Airway epithelial cell (primary cell): ENCODE data around the gene CGB3. TPM values are rescaled to one million over a fixed set of nuclear protein-coding genes. Genes with fewer than 3 reads are reported as not detected.

Experiments used
- total RNA-seq: library from RNA; depleted of rRNA; stranded (reverse); fragments of >200 nt; gene quantifications from 2 replicates; pipeline ENCODE4 v1.2.3, GENCODE V29; 2015

The CGB3 gene
- not detected in 2 replicates for total RNA-seq

GRCh38 chr19:49024233-49024632, at the start of gene CGB3:
Gene CGB3, minus strand, starts transcription at chr19:49024333. Its CDS starts 362 bp downstream, at chr19:49023971.

GRCh38 chr19:49064768-49065611, 40.9 kb upstream of the CGB3 start, which contains the start of gene NTF4:
Gene NTF4, minus strand, starts transcription at chr19:49064818. Its CDS starts 2,821 bp downstream, at chr19:49061997.

GRCh38 chr19:49057636-49058234, 33.6 kb upstream of the CGB3 start, which contains the start of gene CGB7:
Gene CGB7, minus strand, starts transcription at chr19:49057749. Its CDS starts 2,374 bp downstream, at chr19:49055375.

GRCh38 chr19:49049011-49049410, 24.9 kb upstream of the CGB3 start, which contains the start of gene CGB8:
Gene CGB8, minus strand, starts transcription at chr19:49049111. Its CDS starts 372 bp downstream, at chr19:49048739.

GRCh38 chr19:49043548-49043947, 19.4 kb upstream of the CGB3 start, which contains the start of gene CGB5:
Gene CGB5, plus strand, starts transcription at chr19:49043848. Its CDS starts 362 bp downstream, at chr19:49044210.

GRCh38 chr19:49036815-49037214, 12.7 kb upstream of the CGB3 start, which contains the start of gene CGB1:
Gene CGB1, minus strand, starts transcription at chr19:49036895. Its CDS starts 184 bp downstream, at chr19:49036711.

GRCh38 chr19:49031642-49032301, 7.6 kb upstream of the CGB3 start, which contains the start of gene CGB2:
Gene CGB2, plus strand, starts transcription at chr19:49031890. Its CDS starts 206 bp downstream, at chr19:49032096.

GRCh38 chr19:49017041-49017665, 7.0 kb downstream of the CGB3 start, which contains the start of gene LHB:
Gene LHB, minus strand, starts transcription at chr19:49017091. Its CDS starts 10 bp downstream, at chr19:49017081.

GRCh38 chr19:48993175-48994034, 30.7 kb downstream of the CGB3 start, which contains the start of the genes GYS1 and RUVBL2:
Gene GYS1, minus strand, starts transcription at chr19:48993309. Its CDS starts 197 bp downstream, at chr19:48993112.
Gene RUVBL2, plus strand, starts transcription at chr19:48993887. Its CDS starts 25 bp downstream, at chr19:48993912.

Other genes with a start within 250 kb of the CGB3 start
- 43.5 and 69.6 TPM in 2 replicates for gene BCAT2, start 213.3 kb downstream of the CGB3 start, total RNA-seq
- gene HSD17B14, start 187.8 kb downstream of the CGB3 start, total RNA-seq = 1.1 and 2.4 TPM in 2 replicates
- 1.7 and 5.3 TPM in 2 replicates for gene PLEKHA4, start 155.7 kb downstream of the CGB3 start, total RNA-seq
- 25.3 and 25.5 TPM in 2 replicates for gene PPP1R15A, start 151.9 kb downstream of the CGB3 start, total RNA-seq
- not detected in 2 replicates for gene TULP2, start 125.6 kb downstream of the CGB3 start, total RNA-seq
- 186 and 191 TPM in 2 replicates for gene NUCB1, start 124.0 kb downstream of the CGB3 start, total RNA-seq
- gene DHDH, start 90.6 kb downstream of the CGB3 start, total RNA-seq = 0.33 and 1.1 TPM in 2 replicates
- 74.6 and 94.5 TPM in 2 replicates for gene BAX, start 69.5 kb downstream of the CGB3 start, total RNA-seq
- 788 and 1,050 TPM in 2 replicates for gene FTL, start 59.0 kb downstream of the CGB3 start, total RNA-seq
- 63.5 and 69.1 TPM in 2 replicates for gene GYS1, start 31.0 kb downstream of the CGB3 start, total RNA-seq
- 300 and 321 TPM in 2 replicates for gene RUVBL2, start 30.4 kb downstream of the CGB3 start, total RNA-seq
- not detected in 2 replicates for gene LHB, start 7.2 kb downstream of the CGB3 start, total RNA-seq
- 0.49 and 1.3 TPM in 2 replicates for gene CGB2, start 7.6 kb upstream of the CGB3 start, total RNA-seq
- 2.4 TPM in 1 of 2 replicates, not detected in the other for gene CGB1, start 12.6 kb upstream of the CGB3 start, total RNA-seq
- gene CGB5, start 19.5 kb upstream of the CGB3 start, total RNA-seq = not detected in 2 replicates
- 0.37 TPM in 1 of 2 replicates, not detected in the other for gene CGB8, start 24.8 kb upstream of the CGB3 start, total RNA-seq
- 0.23 and 2.3 TPM in 2 replicates for gene CGB7, start 33.4 kb upstream of the CGB3 start, total RNA-seq
- gene NTF4, start 40.5 kb upstream of the CGB3 start, total RNA-seq = 5.6 and 6.5 TPM in 2 replicates
- not detected in 2 replicates for gene KCNA7, start 48.4 kb upstream of the CGB3 start, total RNA-seq
- 208 and 217 TPM in 2 replicates for gene SNRNP70, start 61.1 kb upstream of the CGB3 start, total RNA-seq
- 10.3 and 10.5 TPM in 2 replicates for gene LIN7B, start 90.0 kb upstream of the CGB3 start, total RNA-seq
- gene C19orf73, start 94.8 kb upstream of the CGB3 start, total RNA-seq = 4.0 and 11.2 TPM in 2 replicates
- 9.9 and 12.8 TPM in 2 replicates for gene PPFIA3, start 95.2 kb upstream of the CGB3 start, total RNA-seq
- not detected in 2 replicates for gene HRC, start 131.1 kb upstream of the CGB3 start, total RNA-seq
- gene TRPM4, start 133.5 kb upstream of the CGB3 start, total RNA-seq = 19.6 and 20.2 TPM in 2 replicates